ENCODE measurements around the gene FBN1.

- TF ChIP-seq CTCF (IDR thresholded peaks at IDR 0.05) = peak in 2 of 6 experiments; percentile 19 to 33
- TF ChIP-seq POLR2A (IDR thresholded peaks at IDR 0.05) = no peak
Observed at GRCh38 chr15:48459571-48460442, 185.7 kb downstream of the FBN1 start.

Data from thyroid gland (tissue), 4 donors.